22Rv1 (cell line): ENCODE measurements around the gene SIAH3.
"Not testable (repeated sequence)": the region's sequence is repeated elsewhere in the genome, so short reads cannot be mapped to it uniquely, and the experiment has no call there.

ENCODE experiments used
- H3K27ac ChIP-seq: fragments of 450-650 bp; 2 replicates; pipeline ENCODE4 v1.5.1; 2017
- CTCF ChIP-seq: fragments of 450-650 bp; IDR thresholded peaks from 2 replicates; pipeline ENCODE4 v1.5.1; 2017; ENCODE audit warnings: mild to moderate bottlenecking
- ZFX ChIP-seq: fragments of 450-650 bp; IDR thresholded peaks from 2 replicates; pipeline ENCODE4 v1.6.1; 2017; ENCODE audit warnings: antibody characterized with exemption, borderline replicate concordance

The SIAH3 gene

DNA sequence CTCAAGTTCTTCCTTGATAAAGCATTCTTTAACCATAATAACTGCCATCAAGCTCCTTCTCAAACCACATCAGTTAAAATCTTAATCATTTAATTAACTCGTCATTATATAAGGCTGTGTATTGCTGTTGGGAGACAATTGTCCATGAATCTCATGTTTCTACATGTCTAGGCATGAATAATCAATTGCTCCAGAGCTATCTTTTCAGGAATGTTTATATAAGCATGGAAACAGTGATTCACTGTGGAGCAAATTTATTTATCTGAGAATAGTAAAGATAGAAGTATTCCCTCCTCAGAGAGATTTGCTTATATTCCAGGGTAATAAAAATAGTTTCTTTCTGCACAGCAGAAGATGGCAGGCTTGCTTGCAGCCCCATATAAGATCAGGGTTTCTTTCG is 78.3 kb downstream of the SIAH3 start:
- no peak overlapping the region for H3K27ac ChIP-seq
- TF ChIP-seq CTCF (no peak), ZFX (no peak)

DNA sequence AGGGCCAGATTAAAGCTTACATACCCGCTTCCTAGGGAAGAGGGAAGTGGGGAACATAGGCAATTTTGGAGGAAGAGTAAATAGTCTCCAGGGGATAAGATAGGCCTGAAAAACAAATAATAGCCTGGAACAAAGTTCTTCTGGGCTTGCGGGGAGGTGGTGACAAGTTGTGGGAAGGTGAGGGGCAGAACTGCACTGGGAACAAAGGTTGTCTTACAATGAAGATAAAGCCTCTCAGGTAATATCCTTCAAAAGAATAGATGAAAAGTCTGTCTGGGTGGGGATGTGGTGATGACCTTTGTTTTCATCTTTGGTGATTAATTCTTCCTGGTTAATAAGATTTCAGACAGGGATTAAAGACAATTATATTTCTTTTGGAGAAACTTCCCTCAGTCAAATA is 80.7 kb downstream of the SIAH3 start:
- no peak for TF ChIP-seq CTCF
- no peak for TF ChIP-seq ZFX

DNA sequence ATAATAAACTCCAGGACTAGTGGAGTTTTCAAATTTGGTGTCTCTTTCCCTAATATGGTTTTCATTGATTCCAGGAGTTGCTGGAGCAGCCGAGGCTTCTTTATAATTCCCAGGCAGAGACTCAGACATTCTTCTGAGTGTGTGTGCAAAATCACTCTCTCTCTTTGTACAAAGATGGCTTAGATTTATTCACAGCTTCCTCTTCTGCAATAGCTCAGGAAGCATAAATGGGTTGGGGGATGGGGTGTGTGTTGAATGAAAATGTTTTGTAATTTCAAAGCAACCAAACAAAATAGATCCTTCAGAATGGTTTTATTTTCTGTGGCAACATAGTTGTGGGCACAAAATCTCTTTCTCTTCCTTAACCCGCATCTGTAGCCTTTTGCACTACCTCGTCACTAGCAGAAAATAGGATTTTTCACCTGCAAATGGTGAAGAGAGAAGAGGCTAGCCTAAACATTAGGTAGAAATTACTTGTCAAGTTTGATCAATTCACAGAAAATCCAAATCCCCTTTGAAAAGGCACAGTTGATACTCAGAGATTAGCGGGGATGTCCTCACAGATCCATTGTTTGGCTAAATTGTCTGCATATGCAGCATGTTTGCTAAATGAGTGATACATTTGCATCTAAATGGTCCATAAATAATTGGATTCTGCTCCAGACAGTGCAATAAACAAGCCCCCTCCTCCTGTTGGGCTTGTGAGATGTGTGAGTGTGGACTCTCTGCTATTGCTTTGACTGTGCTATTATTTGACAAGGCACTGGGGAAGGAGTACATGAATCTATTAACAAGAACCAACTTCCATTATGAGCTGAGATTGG is 82.7 kb downstream of the SIAH3 start:
- no peak for TF ChIP-seq ZFX
- TF ChIP-seq CTCF = no peak
- no peak overlapping the region for H3K27ac ChIP-seq

More for the DNA sequence above, 80.7 kb downstream of the SIAH3 start:
- no peak overlapping the region for H3K27ac ChIP-seq

- no peak overlapping the region for H3K27ac ChIP-seq
- TF ChIP-seq ZFX (no peak), CTCF (no peak)
Measured at GRCh38 chr13:45765464-45765863, 86.1 kb downstream of the SIAH3 start.

- TF ChIP-seq ZFX = no peak
- TF ChIP-seq CTCF = no peak
- H3K27ac ChIP-seq = no peak overlapping the region
Measured at GRCh38 chr13:45763419-45763818, 88.1 kb downstream of the SIAH3 start.

DNA sequence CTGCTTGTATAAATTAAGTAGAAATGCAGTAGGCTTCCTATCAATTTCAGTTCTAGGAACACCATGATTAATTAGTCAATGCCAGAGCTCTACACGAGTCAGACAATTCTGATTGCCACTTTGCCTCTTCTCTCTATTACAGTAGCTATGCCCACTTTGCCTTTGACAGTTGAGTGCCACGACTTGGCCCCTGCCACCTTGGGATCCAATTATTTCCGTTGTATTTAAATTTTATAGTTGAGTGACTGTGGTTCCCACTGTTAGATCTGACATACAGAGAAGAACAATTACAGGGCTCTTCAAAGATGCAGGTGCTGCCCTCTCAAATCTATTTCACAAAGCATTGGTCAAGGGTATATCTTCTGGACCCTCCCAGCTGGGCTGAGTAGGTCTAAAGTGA is 94.0 kb downstream of the SIAH3 start:
- H3K27ac ChIP-seq = not testable (repeated sequence)

DNA sequence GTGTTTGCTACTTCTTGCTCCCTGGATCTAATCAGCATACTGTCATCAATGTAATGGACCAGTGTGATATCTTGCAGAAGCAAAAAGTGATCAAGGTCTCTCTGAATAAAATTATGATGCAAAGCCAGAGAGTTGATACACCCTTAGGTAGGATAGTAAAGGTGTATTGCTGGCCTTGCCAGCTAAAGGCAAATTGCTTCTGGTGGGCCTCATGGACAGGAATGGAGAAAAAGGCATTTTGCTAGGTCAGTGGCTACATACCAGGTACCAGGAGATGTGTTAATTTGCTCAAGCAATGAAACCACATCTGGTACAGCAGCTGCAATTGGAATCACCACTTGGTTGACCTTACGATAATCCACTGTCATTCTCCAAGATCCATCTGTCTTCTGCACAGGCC is 95.1 kb downstream of the SIAH3 start:
- H3K27ac ChIP-seq = not testable (repeated sequence)

DNA sequence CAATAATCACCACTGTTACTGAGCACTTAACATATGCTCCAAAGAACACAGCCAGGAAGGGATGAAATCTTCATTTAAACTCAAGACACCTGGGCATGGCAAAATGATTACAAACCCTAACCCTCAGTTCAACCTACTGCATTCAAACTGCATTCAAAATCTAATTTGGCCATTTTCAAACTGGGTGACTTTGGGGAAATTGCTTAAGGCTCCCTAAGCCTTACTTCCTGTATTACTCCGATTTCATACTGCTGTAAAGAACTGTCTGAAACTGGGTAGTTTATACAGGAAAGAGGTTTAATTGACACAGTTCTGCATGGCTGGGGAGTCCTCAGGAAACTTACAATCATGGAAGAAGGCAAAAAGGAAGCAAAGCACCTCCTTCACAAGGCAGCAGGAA is 99.0 kb downstream of the SIAH3 start:
- H3K27ac ChIP-seq = no peak overlapping the region
- no peak for TF ChIP-seq CTCF
- no peak for TF ChIP-seq ZFX
